Aorta (tissue), 5 donors: ENCODE measurements around the gene IFNA5. TPM values are rescaled to one million over a fixed set of nuclear protein-coding genes. Genes with fewer than 3 reads are reported as not detected.

ENCODE experiments used
- ATAC-seq: fragments of 200-7000 bp; cut with Tn5 transposase; one replicate; pipeline ENCODE4 v1.9.1; 2022; ENCODE audit warnings: moderate library complexity; ENCODE audit not compliant: low FRiP score
- DNase-seq, 2 donors: peaks; one replicate each; pipeline ENCODE4 v3.0.0-alpha.2; 2020
- H3K27ac ChIP-seq, 2 donors: one replicate each; pipeline ENCODE4 v1.5.1; 2013; ENCODE audit warnings: low read length in 2 of 2, mild to moderate bottlenecking in 2 of 2, moderate library complexity in 2 of 2, control low read depth in 1 of 2, inconsistent platforms in 1 of 2, low read depth in 1 of 2
- H3K27me3 ChIP-seq, 2 donors: one replicate each; pipeline ENCODE4 v1.6.1; 2013; ENCODE audit warnings: control low read depth in 1 of 2, low read length in 1 of 2, mild to moderate bottlenecking in 1 of 2, moderate library complexity in 1 of 2; ENCODE audit not compliant: insufficient read depth in 2 of 2, control insufficient read depth in 1 of 2
- H3K36me3 ChIP-seq, 2 donors: one replicate each; pipeline ENCODE4 v1.6.1; 2013; ENCODE audit warnings: control low read depth in 1 of 2, low read length in 1 of 2, mild to moderate bottlenecking in 1 of 2; ENCODE audit not compliant: insufficient read depth in 2 of 2, control insufficient read depth in 1 of 2
- H3K4me1 ChIP-seq, 2 donors: one replicate each; pipeline ENCODE4 v1.6.1; 2013; ENCODE audit warnings: low read length in 2 of 2, control low read depth in 1 of 2, mild to moderate bottlenecking in 1 of 2, moderate library complexity in 1 of 2; ENCODE audit not compliant: insufficient read depth in 2 of 2, control insufficient read depth in 1 of 2
- H3K4me3 ChIP-seq, 2 donors: one replicate each; pipeline ENCODE4 v1.5.1; 2013; ENCODE audit warnings: low read length in 2 of 2, control low read depth in 1 of 2, mild to moderate bottlenecking in 1 of 2
- H3K9me3 ChIP-seq: one replicate; pipeline ENCODE4 v1.6.1; 2013; ENCODE audit warnings: mild to moderate bottlenecking, low read length; ENCODE audit not compliant: control insufficient read depth
- WGBS, 2 donors: extraction: QIAGEN DNeasy Blood & Tissue Kit; methylation state at CpG; one replicate each; pipeline ENCODE4 v1.1.7; 2013; 5-methylcytosine and 5-hydroxymethylcytosine counted together
- intact Hi-C, 2 donors: fragments of 100-400 bp; cut with DNase I; formaldehyde crosslinking; loops; one replicate each; pipeline versions ENCODE4 v1.14.2 to v1.15.0; 2022
- polyA plus RNA-seq, 2 donors: library from polyadenylated mRNA; stranded (reverse); fragments of 200-250 nt; gene quantifications; one replicate each; pipeline ENCODE4 v1.2.3, GENCODE V29; 2013
- total RNA-seq, 2 donors: library from RNA; stranded (reverse); fragmentation: NEBNext Ultra II Directional; extraction: Animal tissue kit (Norgen Biotek cat#: 25700); gene quantifications; one replicate each; pipeline ENCODE4 v1.2.1, GENCODE V29; 2021
- donor health status: healthy with polysubstance abuse.
- donor health status: Bipolar disorder and iron deficiency.
- donor health status: DM: no; HTN: no; CAD: no.
- donor health status: DM: no; HTN: no; CAD: no.
- donor health status: DM: yes; HTN: yes; CAD: no.

IFNA5 gene
- total and polyA plus RNA-seq, 4 donors, result 0.20 to 0.84 (median 0.39) TPM; not detected in 1

GRCh38 chr9:21268347-21268657 lies 36.8 kb downstream of the IFNA5 start:
- DNase-seq (no peak), ATAC-seq (no peak)
- Histone ChIP-seq H3K27ac (no peak overlapping the region), H3K27me3 (no peaks in the 10 kb centered on the region), H3K36me3 (no peaks in the 10 kb centered on the region), H3K4me3 (no peak overlapping the region), H3K4me1 (no peaks in the 10 kb centered on the region), H3K9me3 (no peaks in the 10 kb centered on the region)
- intact Hi-C loops, result no loop called here
- WGBS, 2 donors, result 35 to 37% methylated on average over 2 of the region's 2 CpGs

- no peak overlapping the region for H3K4me3 ChIP-seq
- intact Hi-C loops, result no loop called here
- no peak for ATAC-seq
- DNase-seq, result no peak
- 50 to 52% methylated on average over 4 of the region's 4 CpGs for WGBS, 2 donors
- no peaks in the 10 kb centered on the region for H3K36me3 ChIP-seq
- H3K27me3 ChIP-seq, result no peaks in the 10 kb centered on the region
- no peaks in the 10 kb centered on the region for H3K4me1 ChIP-seq
- H3K27ac ChIP-seq, result no peak overlapping the region
- H3K9me3 ChIP-seq, result no peaks in the 10 kb centered on the region
Measured at GRCh38 chr9:21267485-21268346, 37.4 kb downstream of the IFNA5 start.

- Histone ChIP-seq H3K4me1 (no peaks in the 10 kb centered on the region), H3K27ac (no peak overlapping the region), H3K4me3 (no peak overlapping the region), H3K27me3 (no peaks in the 10 kb centered on the region), H3K9me3 (no peaks in the 10 kb centered on the region), H3K36me3 (no peaks in the 10 kb centered on the region)
- no peak for DNase-seq
- no peak for ATAC-seq
- intact Hi-C loops, result no loop called here
- 7 to 15% methylated on average over 3 of the region's 3 CpGs for WGBS, 2 donors
Measured at GRCh38 chr9:21266733-21267484, 38.2 kb downstream of the IFNA5 start.

- no peak overlapping the region for H3K4me3 ChIP-seq
- intact Hi-C loops, result no loop called here
- no peaks in the 10 kb centered on the region for H3K36me3 ChIP-seq
- WGBS, 2 donors, result 37 to 40% methylated on average over 1 of the region's 1 CpG
- no peaks in the 10 kb centered on the region for H3K9me3 ChIP-seq
- DNase-seq, result no peak
- H3K27me3 ChIP-seq, result no peaks in the 10 kb centered on the region
- no peak overlapping the region for H3K27ac ChIP-seq
- ATAC-seq, result no peak
- H3K4me1 ChIP-seq, result no peaks in the 10 kb centered on the region
Measured at GRCh38 chr9:21265421-21266189, 39.5 kb downstream of the IFNA5 start.

- no peaks in the 10 kb centered on the region for H3K36me3 ChIP-seq
- no peaks in the 10 kb centered on the region for H3K9me3 ChIP-seq
- no peak for ATAC-seq
- WGBS, 2 donors, result 67 to 76% methylated on average over 5 of the region's 5 CpGs
- H3K4me3 ChIP-seq, result no peak overlapping the region
- intact Hi-C loops, result no loop called here
- DNase-seq, result no peak
- H3K27me3 ChIP-seq, result no peaks in the 10 kb centered on the region
- no peak overlapping the region for H3K27ac ChIP-seq
- H3K4me1 ChIP-seq, result no peaks in the 10 kb centered on the region
Measured at GRCh38 chr9:21255538-21256212, 49.4 kb downstream of the IFNA5 start.

Other genes with a start within 250 kb of the IFNA5 start
- not detected for gene IFNB1, start 227.4 kb downstream of the IFNA5 start, total RNA-seq
- not detected for gene IFNB1, start 227.4 kb downstream of the IFNA5 start, polyA plus RNA-seq
- not detected for gene IFNW1, start 163.5 kb downstream of the IFNA5 start, total RNA-seq
- not detected for gene IFNW1, start 163.5 kb downstream of the IFNA5 start, polyA plus RNA-seq
- not detected for gene IFNA21, start 138.7 kb downstream of the IFNA5 start, total RNA-seq
- gene IFNA21, start 138.7 kb downstream of the IFNA5 start, polyA plus RNA-seq, result not detected
- gene IFNA4, start 117.7 kb downstream of the IFNA5 start, total RNA-seq, result not detected
- gene IFNA4, start 117.7 kb downstream of the IFNA5 start, polyA plus RNA-seq, result not detected
- not detected for gene IFNA7, start 103.1 kb downstream of the IFNA5 start, total RNA-seq
- not detected for gene IFNA7, start 103.1 kb downstream of the IFNA5 start, polyA plus RNA-seq
- gene IFNA10, start 98.2 kb downstream of the IFNA5 start, total RNA-seq, result not detected
- gene IFNA10, start 98.2 kb downstream of the IFNA5 start, polyA plus RNA-seq, result not detected
- gene IFNA16, start 88.0 kb downstream of the IFNA5 start, total RNA-seq, result not detected
- not detected for gene IFNA16, start 88.0 kb downstream of the IFNA5 start, polyA plus RNA-seq
- gene IFNA17, start 77.1 kb downstream of the IFNA5 start, total RNA-seq, result not detected
- not detected for gene IFNA17, start 77.1 kb downstream of the IFNA5 start, polyA plus RNA-seq
- not detected for gene IFNA14, start 65.3 kb downstream of the IFNA5 start, total RNA-seq
- not detected for gene IFNA14, start 65.3 kb downstream of the IFNA5 start, polyA plus RNA-seq
- 10 to 100 TPM; 23.3 to 24.1 TPM for gene KLHL9, start 30.1 kb upstream of the IFNA5 start, total RNA-seq
- gene KLHL9, start 30.1 kb upstream of the IFNA5 start, polyA plus RNA-seq, result 1 to 10 TPM; 7.3 to 9.6 TPM
- not detected for gene IFNA6, start 45.6 kb upstream of the IFNA5 start, total RNA-seq
- not detected for gene IFNA6, start 45.6 kb upstream of the IFNA5 start, polyA plus RNA-seq
- not detected for gene IFNA13, start 62.7 kb upstream of the IFNA5 start, total RNA-seq
- gene IFNA13, start 62.7 kb upstream of the IFNA5 start, polyA plus RNA-seq, result not detected
- gene IFNA2, start 80.1 kb upstream of the IFNA5 start, total RNA-seq, result not detected
- not detected for gene IFNA2, start 80.1 kb upstream of the IFNA5 start, polyA plus RNA-seq
- not detected for gene IFNA8, start 103.8 kb upstream of the IFNA5 start, total RNA-seq
- not detected for gene IFNA8, start 103.8 kb upstream of the IFNA5 start, polyA plus RNA-seq
- gene IFNA1, start 135.1 kb upstream of the IFNA5 start, total RNA-seq, result not detected
- gene IFNA1, start 135.1 kb upstream of the IFNA5 start, polyA plus RNA-seq, result not detected
- not detected for gene IFNE, start 177.0 kb upstream of the IFNA5 start, total RNA-seq
- gene IFNE, start 177.0 kb upstream of the IFNA5 start, polyA plus RNA-seq, result not detected